HepG2 (cell line): Measurements from ENCODE around the gene IGBP1. TPM values are rescaled to one million over a fixed set of nuclear protein-coding genes. Genes with fewer than 3 reads are reported as not detected.

Experiments used
- ATAC-seq: fragments of 200-7000 bp; cut with Tn5 transposase; 3 replicates; pipeline ENCODE4 v1.9.1; 2020; ENCODE audit warnings: mild to moderate bottlenecking, moderate library complexity
- BruUV-seq: library from RNA; stranded (reverse); fragments of 400-500 nt; replicated peaks from 2 replicates; lab custom pipeline; 2021; lab: Mats Ljungman, UMichigan
- CTCF ChIA-PET: fragments of 300-600 bp; formaldehyde crosslinking; extraction: SDS; loops from one replicate; lab custom pipeline; 2021; ENCODE audit warnings: low total read pairs, inconsistent platforms, low intra/inter-chr PET ratio; lab: Yijun Ruan, JAX
- POLR2A ChIA-PET: fragments of 350-600 bp; sonication (Branson Sonifier 250); formaldehyde crosslinking; loops from one replicate; lab custom pipeline; 2020; ENCODE audit warnings: antibody characterized with exemption, inconsistent platforms; lab: Yijun Ruan, JAX
- DNase-seq: peaks from one replicate; pipeline ENCODE4 v3.0.0-alpha.2; 2015; ENCODE audit warnings: low spot score
- FAIRE-seq: peaks from 3 replicates; lab custom pipeline; 2011; peaks lifted over from hg19 to GRCh38; lab: Jason Lieb, UNC
- H2AFZ ChIP-seq: one replicate; pipeline ENCODE4 v1.6.1; 2011; ENCODE audit warnings: low read length, inconsistent platforms
- H3K27ac ChIP-seq: fragments of 300-600 bp; 3 replicates; pipeline ENCODE4 v1.8.0; 2011; ENCODE audit warnings: mixed run types, mild to moderate bottlenecking, mixed read lengths, low read length, inconsistent platforms; ENCODE audit not compliant: insufficient read depth; ENCODE audit errors: extremely low read length
- H3K27me3 ChIP-seq, 2 experiments: fragments of 200-600 bp in 1 of 2; 2 replicates in 1 of 2; 3 replicates in 1 of 2; pipeline versions ENCODE4 v1.6.0 to v1.8.0; 2011; ENCODE audit warnings: low read length in 2 of 2, mild to moderate bottlenecking in 2 of 2, moderate library complexity in 2 of 2, inconsistent platforms in 1 of 2; ENCODE audit not compliant: insufficient read depth in 2 of 2, control insufficient read depth in 1 of 2
- H3K36me3 ChIP-seq, 2 experiments: fragments of 200-600 bp in 1 of 2; replicated peaks in 1 of 2; 2 replicates in 1 of 2; 3 replicates in 1 of 2; pipeline versions ENCODE4 v1.5.1 to v1.8.0; 2011; ENCODE audit warnings: low read length in 2 of 2, inconsistent platforms in 1 of 2; ENCODE audit not compliant: insufficient read depth in 2 of 2, control insufficient read depth in 1 of 2
- H3K4me1 ChIP-seq: 2 replicates; pipeline ENCODE4 v1.5.1; 2012; ENCODE audit warnings: low read length, inconsistent platforms; ENCODE audit not compliant: insufficient read depth
- H3K4me2 ChIP-seq: 2 replicates; pipeline ENCODE4 v1.6.0; 2011; ENCODE audit warnings: low read depth, low read length, inconsistent platforms
- H3K4me3 ChIP-seq, 3 experiments: fragments of 200-600 bp in 1 of 3; sonication (generic), shearing (Covaris generic) in 1 of 3; replicated peaks in 1 of 3; 2 replicates each; pipeline ENCODE4 v1.5.1; 2011 to 2016; ENCODE audit warnings: low read length in 3 of 3, inconsistent platforms in 2 of 3, low read depth in 2 of 3, mild to moderate bottlenecking in 2 of 3, control low read depth in 1 of 3, mixed read lengths in 1 of 3; ENCODE audit not compliant: insufficient read depth in 1 of 3
- H3K79me2 ChIP-seq: one replicate; pipeline ENCODE4 v1.6.1; 2011; ENCODE audit warnings: low read length, inconsistent platforms; ENCODE audit not compliant: insufficient read depth
- H3K9ac ChIP-seq: 2 replicates; pipeline ENCODE4 v1.6.0; 2011; ENCODE audit warnings: mild to moderate bottlenecking, low read depth, low read length, inconsistent platforms; ENCODE audit not compliant: insufficient read depth
- H3K9me3 ChIP-seq: 2 replicates; pipeline ENCODE4 v1.5.1; 2012; ENCODE audit warnings: mild to moderate bottlenecking, low read length
- H4K20me1 ChIP-seq: 2 replicates; pipeline ENCODE4 v1.6.0; 2011; ENCODE audit warnings: inconsistent platforms, mild to moderate bottlenecking, low read length, moderate library complexity; ENCODE audit not compliant: insufficient read depth
- AGO1 ChIP-seq: fragments of 200-400 bp; formaldehyde crosslinking; IDR thresholded peaks from 2 replicates; pipeline ENCODE4 v1.6.1; 2017; ENCODE audit warnings: mild to moderate bottlenecking, low read depth, low read length, moderate library complexity; ENCODE audit not compliant: poor library complexity, severe bottlenecking
- CC2D1A ChIP-seq: sonication (generic); formaldehyde crosslinking; IDR thresholded peaks from 2 replicates; pipeline ENCODE4 v1.8.1; 2023; ENCODE audit warnings: mild to moderate bottlenecking, missing genetic modification reagents
- ERF ChIP-seq: IDR thresholded peaks from 2 replicates; pipeline ENCODE4 v1.6.1; 2018; ENCODE audit warnings: missing biosample characterization, missing genetic modification reagents
- GATAD2A ChIP-seq: IDR thresholded peaks from 2 replicates; pipeline ENCODE4 v1.6.1; 2016
- MXD4 ChIP-seq: IDR thresholded peaks from 2 replicates; pipeline ENCODE4 v1.6.1; 2016; ENCODE audit warnings: mild to moderate bottlenecking, missing biosample characterization, missing genetic modification reagents
- NONO ChIP-seq, 2 experiments: fragments of 450-650 bp in 1 of 2; sonication (generic) in 1 of 2; formaldehyde crosslinking in 1 of 2; IDR thresholded peaks in 1 of 2; conservative IDR thresholded peaks in 1 of 2; 2 replicates each; pipeline versions ENCODE4 v1.6.1 to v1.8.0; 2017 to 2022; ENCODE audit warnings: mild to moderate bottlenecking in 1 of 2, missing genetic modification reagents in 1 of 2, moderate library complexity in 1 of 2
- PAX8 ChIP-seq: sonication (generic); formaldehyde crosslinking; IDR thresholded peaks from 2 replicates; pipeline ENCODE4 v1.8.0; 2022; ENCODE audit warnings: mild to moderate bottlenecking, missing genetic modification reagents, borderline replicate concordance
- PCBP1 ChIP-seq: fragments of 200-400 bp; formaldehyde crosslinking; IDR thresholded peaks from 2 replicates; pipeline ENCODE4 v1.6.1; 2017; ENCODE audit warnings: mild to moderate bottlenecking, low read depth, low read length, borderline replicate concordance
- POLR2A ChIP-seq, 2 experiments: IDR thresholded peaks; 2 replicates each; pipeline ENCODE4 v1.6.1; 2011; ENCODE audit warnings: low read depth in 2 of 2, low read length in 2 of 2, mild to moderate bottlenecking in 1 of 2, moderate library complexity in 1 of 2; ENCODE audit not compliant: insufficient read depth in 1 of 2
- SMC3 ChIP-seq: IDR thresholded peaks from 2 replicates; pipeline ENCODE4 v1.6.1; 2011; ENCODE audit warnings: low read length, improper control_type of control experiment
- SRSF9 ChIP-seq: fragments of 200-400 bp; formaldehyde crosslinking; IDR thresholded peaks from 2 replicates; pipeline ENCODE4 v1.6.1; 2018; ENCODE audit warnings: borderline replicate concordance, mild to moderate bottlenecking, low read depth, low read length; ENCODE audit not compliant: insufficient read depth, poor library complexity, severe bottlenecking
- STAG1 ChIP-seq: sonication (generic); formaldehyde crosslinking; IDR thresholded peaks from 2 replicates; pipeline ENCODE4 v1.4.0; 2020; ENCODE audit warnings: missing genetic modification reagents
- TBP ChIP-seq: sonication (generic); formaldehyde crosslinking; IDR thresholded peaks from 2 replicates; pipeline ENCODE4 v1.5.0; 2020; ENCODE audit warnings: missing genetic modification reagents
- U2AF2 ChIP-seq: fragments of 200-400 bp; formaldehyde crosslinking; IDR thresholded peaks from 2 replicates; pipeline ENCODE4 v1.6.1; 2017; ENCODE audit warnings: low read depth, mild to moderate bottlenecking, low read length
- ZBTB14 ChIP-seq: sonication (generic); formaldehyde crosslinking; IDR thresholded peaks from 2 replicates; pipeline ENCODE4 v1.4.0; 2020; ENCODE audit warnings: missing genetic modification reagents
- ZMAT3 ChIP-seq: sonication (generic); formaldehyde crosslinking; conservative IDR thresholded peaks from 2 replicates; pipeline ENCODE4 v1.7.0; 2021; ENCODE audit warnings: missing genetic modification reagents
- ZNF136 ChIP-seq: sonication (generic); formaldehyde crosslinking; IDR thresholded peaks from 2 replicates; pipeline ENCODE4 v1.8.1; 2022; ENCODE audit warnings: low read depth, mild to moderate bottlenecking, moderate library complexity, missing genetic modification reagents
- ZNF260 ChIP-seq: sonication (generic); formaldehyde crosslinking; IDR thresholded peaks from 2 replicates; pipeline ENCODE4 v1.4.0; 2020; ENCODE audit warnings: missing genetic modification reagents, low read depth, mild to moderate bottlenecking, borderline replicate concordance
- ZNF563 ChIP-seq: sonication (generic); formaldehyde crosslinking; IDR thresholded peaks from 2 replicates; pipeline ENCODE4 v1.8.0; 2022; ENCODE audit warnings: mild to moderate bottlenecking, moderate library complexity, missing genetic modification reagents
- ZNF615 ChIP-seq: sonication (generic); formaldehyde crosslinking; IDR thresholded peaks from 2 replicates; pipeline ENCODE4 v1.5.0; 2020; ENCODE audit warnings: mild to moderate bottlenecking, missing genetic modification reagents, borderline replicate concordance
- ZNF672 ChIP-seq: sonication (generic); formaldehyde crosslinking; IDR thresholded peaks from 2 replicates; pipeline ENCODE4 v1.8.1; 2022; ENCODE audit warnings: missing genetic modification reagents
- WGBS: methylation state at CpG from one replicate; pipeline ENCODE4 v1.1.6; 2017; ENCODE audit warnings: low lambda C conversion rate; 5-methylcytosine and 5-hydroxymethylcytosine counted together
- in situ Hi-C: cut with HindIII; loops from 2 replicates; pipeline ENCODE4 v1.10.0; 2017; ENCODE audit warnings: low pct_unique_long_range_greater_than_20kb; ENCODE audit not compliant: extremely low pct_ligation_motif_present
- intact Hi-C: fragments of 100-400 bp; cut with micrococcal nuclease; formaldehyde crosslinking; loops from one replicate; pipeline ENCODE4 v1.10.0; 2022; ENCODE audit not compliant: unreplicated experiment
- polyA plus RNA-seq, 8 experiments: library from polyadenylated mRNA; depleted of rRNA in 3 of 8; stranded (reverse) in 7 of 8; unstranded in 1 of 8; fragments of >200 nt; fragmentation: Illumina TruSeq in 4 of 8; extraction: Trizol in 4 of 8; gene quantifications; 2 replicates each; pipeline versions ENCODE4 v1.2.1 to v1.2.3, GENCODE V29; 2011 to 2016; ENCODE audit warnings: low read depth in 4 of 8, missing spikeins in 1 of 8, mixed read lengths in 1 of 8; ENCODE audit not compliant: insufficient read depth in 1 of 8
- total RNA-seq, 5 experiments: library from RNA; depleted of rRNA; stranded (reverse); fragments of >200 nt; fragmentation: Illumina TruSeq; extraction: Trizol; gene quantifications; 2 replicates each; pipeline ENCODE4 v1.2.3, GENCODE V29; 2016; ENCODE audit warnings: low read depth in 1 of 5

IGBP1 gene
- total and polyA plus RNA-seq, 2 of the 13 experiments (the other 11 are each of a cell fraction or from before 2014, with no cell fraction given): 59.3 to 103 TPM

GRCh38 chrX:70092247-70092646 lies 41.0 kb upstream of the IGBP1 start:
- intact Hi-C loops: no loop called here
- CTCF ChIA-PET: interaction anchor here (1.7 kb wide), 1 partner anchor 599 kb away, joined by 4 read pairs; no protein-coding TSS in a partner anchor
- Histone ChIP-seq H3K27me3 (no peaks in the 10 kb centered on the region), H3K9me3 (no peaks in the 10 kb centered on the region), H3K36me3 (no peaks in the 10 kb centered on the region), H4K20me1 (no peaks in the 10 kb centered on the region), H3K4me3 (no peak overlapping the region), H2AFZ (no peak overlapping the region), H3K4me2 (no peak overlapping the region), H3K4me1 (no peaks in the 10 kb centered on the region), H3K9ac (no peak overlapping the region), H3K27ac (no peak overlapping the region), H3K79me2 (no peaks in the 10 kb centered on the region)
- no TSS peak for BruUV-seq
- POLR2A ChIA-PET: no interaction called here
- no peak for FAIRE-seq
- no peak for DNase-seq
- TF ChIP-seq AGO1 (no peak), CC2D1A (no peak), ZBTB14 (CRISPR knock-in tag) (no peak), STAG1 (no peak), POLR2A (IDR thresholded peaks at IDR 0.05; ENCODE audit: insufficient read depth in 1 of 2, low read depth in 2 of 2, low read length in 2 of 2) (no peak), SRSF9 (no peak), ZMAT3 (no peak), MXD4 (CRISPR knock-in tag) (no peak)
- no peak for ATAC-seq
- WGBS: 0% methylated on average over 1 of the region's 4 CpGs
- in situ Hi-C loops: loop anchor here (5.0 to 10.0 kb wide), 2 partner anchors 57 to 605 kb away; no protein-coding TSS in a partner anchor

- no TSS peak for BruUV-seq
- no peaks in the 10 kb centered on the region for H3K27me3 ChIP-seq
- no peaks in the 10 kb centered on the region for H3K79me2 ChIP-seq
- ChIA-PET CTCF (no interaction called here), POLR2A (no interaction called here)
- ATAC-seq (peak; percentile 68), DNase-seq (peak; percentile 8), FAIRE-seq (peak; percentile 89)
- no peaks in the 10 kb centered on the region for H3K9me3 ChIP-seq
- H3K9ac ChIP-seq: no peak overlapping the region
- in situ Hi-C loops: loop anchor here (10.0 kb wide), 1 partner anchor 61 kb away; no protein-coding TSS in a partner anchor
- no peak overlapping the region for H2AFZ ChIP-seq
- no peak overlapping the region for H3K4me3 ChIP-seq
- H3K36me3 ChIP-seq: no peaks in the 10 kb centered on the region
- intact Hi-C loops: loop anchor here (5.0 kb wide), 4 partner anchors 64 to 674 kb away; no protein-coding TSS in a partner anchor
- no peak overlapping the region for H3K27ac ChIP-seq
- H4K20me1 ChIP-seq: no peaks in the 10 kb centered on the region
- H3K4me1 ChIP-seq: no peaks in the 10 kb centered on the region
- H3K4me2 ChIP-seq: no peak overlapping the region
- 4% methylated on average over 2 of the region's 2 CpGs for WGBS
- TF ChIP-seq NONO (IDR thresholded peaks at IDR 0.05): no peak
- no peak for TF ChIP-seq NONO (CRISPR knock-in tag; conservative IDR thresholded peaks at IDR 0.05)
- TF ChIP-seq SMC3: peak; percentile 20; the same call in 1 of the 2 replicates
- TF ChIP-seq GATAD2A (CRISPR knock-in tag): no peak
- TF ChIP-seq ZMAT3: no peak
- no peak for TF ChIP-seq ZNF615 (CRISPR knock-in tag)
- TF ChIP-seq PAX8 (CRISPR knock-in tag): no peak
- TF ChIP-seq ZNF672 (CRISPR knock-in tag): no peak
- TF ChIP-seq PCBP1: no peak
- no peak for TF ChIP-seq ZNF260 (CRISPR knock-in tag)
- TF ChIP-seq ERF (CRISPR knock-in tag): no peak
- no peak for TF ChIP-seq U2AF2
- no peak for TF ChIP-seq ZNF136 (CRISPR knock-in tag)
- TF ChIP-seq TBP (CRISPR knock-in tag): no peak
- no peak for TF ChIP-seq ZNF563 (CRISPR knock-in tag)
Observed at GRCh38 chrX:70096052-70096451, 37.2 kb upstream of the IGBP1 start.
